ENCODE measurements around the gene HJURP. TPM values are rescaled to one million over a fixed set of nuclear protein-coding genes. Genes with fewer than 3 reads are reported as not detected.

Gene HJURP
- total RNA-seq, 1 donor from 2014 or later = 1.5 TPM

- Histone ChIP-seq H3K36me3 (no peaks in the 10 kb centered on the region), H3K27me3 (ENCODE audit: low read depth) (no peaks in the 10 kb centered on the region), H3K9me3 (no peaks in the 10 kb centered on the region), H3K4me3 (no peak overlapping the region), H3K4me1 (no peaks in the 10 kb centered on the region), H3K27ac (no peak overlapping the region)
- ATAC-seq (no peak), DNase-seq (no peak)
- TF ChIP-seq CTCF (IDR thresholded peaks at IDR 0.05) = no peak
- intact Hi-C loops (cut with DNase I) = no loop called here
Measured at GRCh38 chr2:233844064-233844807, 10.1 kb downstream of the HJURP start.

GRCh38 chr2:233841183-233841582, 13.2 kb downstream of the HJURP start:
- no peaks in the 10 kb centered on the region for H3K4me1 ChIP-seq
- H3K36me3 ChIP-seq = no peaks in the 10 kb centered on the region
- no peak for ATAC-seq
- H3K4me3 ChIP-seq = no peak overlapping the region
- TF ChIP-seq CTCF (IDR thresholded peaks at IDR 0.05) = no peak
- H3K9me3 ChIP-seq = no peaks in the 10 kb centered on the region
- intact Hi-C loops (cut with DNase I) = no loop called here
- H3K27ac ChIP-seq = no peak overlapping the region
- H3K27me3 ChIP-seq (ENCODE audit: low read depth) = no peaks in the 10 kb centered on the region
- DNase-seq = no peak

GRCh38 chr2:233840520-233840919, 13.8 kb downstream of the HJURP start:
- Histone ChIP-seq H3K4me1 (no peaks in the 10 kb centered on the region), H3K36me3 (no peaks in the 10 kb centered on the region), H3K27ac (no peak overlapping the region), H3K9me3 (no peaks in the 10 kb centered on the region), H3K27me3 (ENCODE audit: low read depth) (no peaks in the 10 kb centered on the region), H3K4me3 (no peak overlapping the region)
- no peak for ATAC-seq
- DNase-seq = no peak
- no peak for TF ChIP-seq CTCF (IDR thresholded peaks at IDR 0.05)
- intact Hi-C loops (cut with DNase I) = no loop called here

- TF ChIP-seq CTCF (IDR thresholded peaks at IDR 0.05) = no peak
- ATAC-seq = no peak
- DNase-seq = no peak
- H3K36me3 ChIP-seq = no peaks in the 10 kb centered on the region
- intact Hi-C loops (cut with DNase I) = no loop called here
- no peaks in the 10 kb centered on the region for H3K9me3 ChIP-seq
- H3K4me1 ChIP-seq = no peaks in the 10 kb centered on the region
- no peak overlapping the region for H3K4me3 ChIP-seq
- no peaks in the 10 kb centered on the region for H3K27me3 ChIP-seq (ENCODE audit: low read depth)
- no peak overlapping the region for H3K27ac ChIP-seq
Measured at GRCh38 chr2:233839447-233839820, 14.9 kb downstream of the HJURP start.

GRCh38 chr2:233838726-233839446, 15.4 kb downstream of the HJURP start:
- no peaks in the 10 kb centered on the region for H3K36me3 ChIP-seq
- no peaks in the 10 kb centered on the region for H3K27me3 ChIP-seq (ENCODE audit: low read depth)
- no peak for TF ChIP-seq CTCF (IDR thresholded peaks at IDR 0.05)
- ATAC-seq (no peak), DNase-seq (no peak)
- no peaks in the 10 kb centered on the region for H3K4me1 ChIP-seq
- intact Hi-C loops (cut with DNase I) = no loop called here
- no peak overlapping the region for H3K4me3 ChIP-seq
- H3K27ac ChIP-seq = no peak overlapping the region
- no peaks in the 10 kb centered on the region for H3K9me3 ChIP-seq
